ENCODE results near the gene PHKB. TPM values are rescaled to one million over a fixed set of nuclear protein-coding genes. Genes with fewer than 3 reads are reported as not detected.

Gene PHKB
- total RNA-seq, 4 donors from 2014 or later, result 110 to 198 (median 168) TPM

GRCh38 chr16:47493381-47494337 lies 32.5 kb downstream of the PHKB start:
- 71 to 76% methylated on average over 9 of the region's 9 CpGs for WGBS, 2 donors
- intact Hi-C loops (cut with DNase I), result no loop called here
- Histone ChIP-seq H3K27ac (peak overlapping the region; percentile 10 to 77 (median 77)), H3K9me3 (no peaks in the 10 kb centered on the region), H3K4me1 (peaks cover 0 to 23% of the 10 kb centered on the region in 2 donors), H3K27me3 (no peaks in the 10 kb centered on the region), H3K36me3 (peaks cover 0 to 4% of the 10 kb centered on the region in 2 donors), H3K4me3 (replicated peaks in 1 of 3) (no peak overlapping the region)
- TF ChIP-seq POLR2A (IDR thresholded peaks at IDR 0.05) (no peak), CTCF (IDR thresholded peaks at IDR 0.05) (no peak)
- no peak for DNase-seq

GRCh38 chr16:47499080-47499699 lies 38.1 kb downstream of the PHKB start:
- intact Hi-C loops (cut with DNase I), result no loop called here
- no peaks in the 10 kb centered on the region for H3K9me3 ChIP-seq
- H3K4me3 ChIP-seq (replicated peaks in 1 of 3), result no peak overlapping the region
- whole genome bisulfite sequencing, 2 donors, result 94 to 98% methylated on average over 2 of the region's 2 CpGs
- H3K36me3 ChIP-seq, result peaks cover 22 to 23% of the 10 kb centered on the region in 2 donors
- no peak for DNase-seq
- H3K4me1 ChIP-seq, result peaks cover 0 to 4% of the 10 kb centered on the region in 2 donors
- H3K27me3 ChIP-seq, result no peaks in the 10 kb centered on the region
- no peak for TF ChIP-seq CTCF (IDR thresholded peaks at IDR 0.05)
- TF ChIP-seq POLR2A (IDR thresholded peaks at IDR 0.05), result no peak
- H3K27ac ChIP-seq, result no peak overlapping the region

GRCh38 chr16:47499700-47500264 lies 38.7 kb downstream of the PHKB start:
- Histone ChIP-seq H3K4me3 (replicated peaks in 1 of 3) (no peak overlapping the region), H3K27ac (no peak overlapping the region), H3K27me3 (no peaks in the 10 kb centered on the region), H3K4me1 (no peaks in the 10 kb centered on the region), H3K9me3 (no peaks in the 10 kb centered on the region), H3K36me3 (peaks cover 22 to 23% of the 10 kb centered on the region in 2 donors)
- no peak for DNase-seq
- intact Hi-C loops (cut with DNase I), result no loop called here
- TF ChIP-seq POLR2A (IDR thresholded peaks at IDR 0.05) (no peak), CTCF (IDR thresholded peaks at IDR 0.05) (no peak)
- 98% methylated on average over 9 of the region's 9 CpGs for WGBS, 2 donors

GRCh38 chr16:47503936-47504335 lies 42.8 kb downstream of the PHKB start:
- intact Hi-C loops (cut with DNase I), result no loop called here
- Histone ChIP-seq H3K9me3 (no peaks in the 10 kb centered on the region), H3K4me3 (replicated peaks in 1 of 3) (no peak overlapping the region), H3K27me3 (no peaks in the 10 kb centered on the region), H3K27ac (no peak overlapping the region), H3K4me1 (peaks cover 0 to 5% of the 10 kb centered on the region in 2 donors), H3K36me3 (peaks cover 17 to 23% of the 10 kb centered on the region in 2 donors)
- WGBS, 2 donors, result 95 to 96% methylated on average over 1 of the region's 1 CpG
- TF ChIP-seq CTCF (IDR thresholded peaks at IDR 0.05) (no peak), POLR2A (IDR thresholded peaks at IDR 0.05) (no peak)
- no peak for DNase-seq

All from thyroid gland (tissue), 4 donors.